HCT116 (cell line): ENCODE measurements around the gene PEMT.

Experiments
- ATF3 ChIP-seq: IDR thresholded peaks from 2 replicates; pipeline ENCODE4 v1.6.1; 2012
- CEBPB ChIP-seq: IDR thresholded peaks from 2 replicates; pipeline ENCODE4 v1.6.1; 2012; ENCODE audit warnings: low read depth
- CTCF ChIP-seq, 3 experiments: fragments of 200-600 bp in 1 of 3; sonication (generic) in 1 of 3; IDR thresholded peaks in 2 of 3; conservative IDR thresholded peaks in 1 of 3; 2 replicates each; pipeline ENCODE4 v1.5.1; 2012 to 2017; ENCODE audit warnings: low read depth in 2 of 3, low read length in 2 of 3, antibody characterized with exemption in 1 of 3, borderline replicate concordance in 1 of 3, control low read depth in 1 of 3, mild to moderate bottlenecking in 1 of 3, mixed read lengths in 1 of 3, mixed run types in 1 of 3, moderate library complexity in 1 of 3; ENCODE audit not compliant: insufficient read depth in 1 of 3
- EZH2 ChIP-seq: fragments of 200-600 bp; sonication (generic); IDR thresholded peaks from 2 replicates; pipeline ENCODE4 v1.6.1; 2017; ENCODE audit warnings: antibody characterized with exemption, mixed run types
- EZH2phosphoT487 ChIP-seq: fragments of 200-600 bp; IDR thresholded peaks from 2 replicates; pipeline ENCODE4 v1.6.1; 2018; ENCODE audit warnings: antibody characterized with exemption, borderline replicate concordance
- JUND ChIP-seq: IDR thresholded peaks from 2 replicates; pipeline ENCODE4 v1.6.1; 2012
- POLR2A ChIP-seq: IDR thresholded peaks from 2 replicates; pipeline ENCODE4 v1.7.0; 2011; ENCODE audit warnings: borderline replicate concordance; ENCODE audit not compliant: insufficient read depth, insufficient read length; ENCODE audit errors: extremely low read depth
- POLR2AphosphoS5 ChIP-seq: IDR thresholded peaks from 2 replicates; pipeline ENCODE4 v1.6.1; 2011; ENCODE audit warnings: mild to moderate bottlenecking, low read depth, low read length, moderate library complexity
- RAD21 ChIP-seq: IDR thresholded peaks from 2 replicates; pipeline ENCODE4 v1.6.1; 2012; ENCODE audit warnings: low read depth, mild to moderate bottlenecking
- REST ChIP-seq: IDR thresholded peaks from 2 replicates; pipeline ENCODE4 v1.6.1; 2012; ENCODE audit warnings: low read depth
- YY1 ChIP-seq: IDR thresholded peaks from 2 replicates; pipeline ENCODE4 v1.6.1; 2011; ENCODE audit warnings: low read length, low read depth, moderate library complexity, mild to moderate bottlenecking; ENCODE audit not compliant: insufficient replicate concordance; ENCODE audit errors: extremely low read depth
- ZBTB33 ChIP-seq: IDR thresholded peaks from 2 replicates; pipeline ENCODE4 v1.6.1; 2011; ENCODE audit warnings: mild to moderate bottlenecking, low read length, moderate library complexity; ENCODE audit not compliant: insufficient replicate concordance; ENCODE audit errors: extremely low read depth

- TF ChIP-seq YY1, result no peak
- no peak for TF ChIP-seq ZBTB33
- TF ChIP-seq CTCF (IDR thresholded peaks at IDR 0.05 in 2 of 3, conservative IDR thresholded peaks at IDR 0.05 in 1 of 3; ENCODE audit: borderline replicate concordance in 1 of 3, insufficient read depth in 1 of 3, low read depth in 2 of 3, low read length in 2 of 3), result no peak
- TF ChIP-seq POLR2AphosphoS5, result no peak
- no peak for TF ChIP-seq EZH2phosphoT487
- no peak for TF ChIP-seq POLR2A
- no peak for TF ChIP-seq REST
- TF ChIP-seq RAD21, result no peak
- no peak for TF ChIP-seq EZH2
- TF ChIP-seq CEBPB, result no peak
- no peak for TF ChIP-seq JUND
- TF ChIP-seq ATF3, result no peak
Observed at GRCh38 chr17:17603895-17604225, 12.4 kb upstream of the PEMT start.
